ENCODE results near the gene ZNF316. TPM values are rescaled to one million over a fixed set of nuclear protein-coding genes. Genes with fewer than 3 reads are reported as not detected.

Gene ZNF316
- total RNA-seq, 1 donor, result 12.1 TPM

GRCh38 chr7:6650521-6651011, 13.4 kb downstream of the ZNF316 start:
- no peak overlapping the region for H3K4me3 ChIP-seq (ENCODE audit: low read depth, low read length)
- no peak for DNase-seq (ENCODE audit: low read depth)
- TF ChIP-seq CTCF (IDR thresholded peaks at IDR 0.05; ENCODE audit: insufficient read depth, low read depth, low read length), result no peak

- no peak for DNase-seq (ENCODE audit: low read depth)
- H3K4me3 ChIP-seq (ENCODE audit: low read depth, low read length), result no peak overlapping the region
- TF ChIP-seq CTCF (IDR thresholded peaks at IDR 0.05; ENCODE audit: insufficient read depth, low read depth, low read length), result no peak
These were observed 14.8 kb downstream of the ZNF316 start for GRCh38 chr7:6651851-6652445.

- no peak for DNase-seq (ENCODE audit: low read depth)
- no peak overlapping the region for H3K4me3 ChIP-seq (ENCODE audit: low read depth, low read length)
- TF ChIP-seq CTCF (IDR thresholded peaks at IDR 0.05; ENCODE audit: insufficient read depth, low read depth, low read length), result no peak
These were observed 15.4 kb downstream of the ZNF316 start for GRCh38 chr7:6652446-6653011.

- DNase-seq (ENCODE audit: low read depth), result no peak
- no peak for TF ChIP-seq CTCF (IDR thresholded peaks at IDR 0.05; ENCODE audit: insufficient read depth, low read depth, low read length)
- no peak overlapping the region for H3K4me3 ChIP-seq (ENCODE audit: low read depth, low read length)
These were observed 16.2 kb downstream of the ZNF316 start for GRCh38 chr7:6653071-6654003.

- no peak overlapping the region for H3K4me3 ChIP-seq (ENCODE audit: low read depth, low read length)
- DNase-seq (ENCODE audit: low read depth), result no peak
- TF ChIP-seq CTCF (IDR thresholded peaks at IDR 0.05; ENCODE audit: insufficient read depth, low read depth, low read length), result no peak
These were observed 17.2 kb downstream of the ZNF316 start for GRCh38 chr7:6654113-6654841.

- no peak for DNase-seq (ENCODE audit: low read depth)
- TF ChIP-seq CTCF (IDR thresholded peaks at IDR 0.05; ENCODE audit: insufficient read depth, low read depth, low read length), result no peak
- no peak overlapping the region for H3K4me3 ChIP-seq (ENCODE audit: low read depth, low read length)
These were observed 17.9 kb downstream of the ZNF316 start for GRCh38 chr7:6654842-6655610.

Measured in fibroblast of villous mesenchyme (primary cell).